Measurements from ENCODE around the gene ADIRF.

- TF ChIP-seq POLR2A (IDR thresholded peaks at IDR 0.05; ENCODE audit: low read length) (no peak), GATA1 (IDR thresholded peaks at IDR 0.05; ENCODE audit: low read depth, low read length) (no peak)
Observed at GRCh38 chr10:86979296-86979818, 11.1 kb downstream of the ADIRF start.

All from erythroblast (primary cell).